ENCODE data around the gene FLVCR1. TPM values are rescaled to one million over a fixed set of nuclear protein-coding genes. Genes with fewer than 3 reads are reported as not detected.

FLVCR1 gene
- total and polyA plus RNA-seq, 9 of the 15 experiments (the other 6 are each of a cell fraction or from before 2014, with no cell fraction given) = 5.2 to 18.0 (median 12.5) TPM

DNA sequence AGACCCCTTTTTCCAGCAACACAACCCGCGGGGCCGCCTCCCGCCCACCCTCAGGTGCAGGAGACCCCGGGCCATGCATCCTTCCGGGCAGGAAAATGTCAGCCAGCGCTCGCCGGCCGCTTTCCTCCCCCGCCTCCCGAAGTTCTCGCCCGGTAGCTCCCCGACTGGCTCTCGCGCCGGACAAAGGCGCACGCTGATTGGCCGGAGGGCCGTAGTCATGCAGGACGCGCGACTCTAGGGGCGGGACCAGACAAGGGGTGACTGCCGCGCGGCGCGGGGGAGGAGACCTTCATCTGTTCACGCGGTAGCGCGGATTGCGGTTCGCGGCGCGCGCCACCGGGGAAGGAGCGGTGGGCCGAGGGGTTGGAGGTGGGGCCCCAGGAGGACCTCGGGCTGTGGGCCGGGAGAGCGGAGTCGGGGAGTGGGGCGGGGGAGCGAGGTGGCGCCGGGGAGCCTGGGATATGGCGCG is at the start of gene FLVCR1 (continued):
- TF ChIP-seq ZNF175 (CRISPR knock-in tag; IDR thresholded peaks at IDR 0.05; ENCODE audit: low read depth) (0 out of 2 replicates have a peak, but pooled peaks have one; percentile 56), GABPB1 (CRISPR knock-in tag; IDR thresholded peaks at IDR 0.05) (peak; percentile 73; the same call in 1 of the 2 replicates)
- TF ChIP-seq, protein P1, sequence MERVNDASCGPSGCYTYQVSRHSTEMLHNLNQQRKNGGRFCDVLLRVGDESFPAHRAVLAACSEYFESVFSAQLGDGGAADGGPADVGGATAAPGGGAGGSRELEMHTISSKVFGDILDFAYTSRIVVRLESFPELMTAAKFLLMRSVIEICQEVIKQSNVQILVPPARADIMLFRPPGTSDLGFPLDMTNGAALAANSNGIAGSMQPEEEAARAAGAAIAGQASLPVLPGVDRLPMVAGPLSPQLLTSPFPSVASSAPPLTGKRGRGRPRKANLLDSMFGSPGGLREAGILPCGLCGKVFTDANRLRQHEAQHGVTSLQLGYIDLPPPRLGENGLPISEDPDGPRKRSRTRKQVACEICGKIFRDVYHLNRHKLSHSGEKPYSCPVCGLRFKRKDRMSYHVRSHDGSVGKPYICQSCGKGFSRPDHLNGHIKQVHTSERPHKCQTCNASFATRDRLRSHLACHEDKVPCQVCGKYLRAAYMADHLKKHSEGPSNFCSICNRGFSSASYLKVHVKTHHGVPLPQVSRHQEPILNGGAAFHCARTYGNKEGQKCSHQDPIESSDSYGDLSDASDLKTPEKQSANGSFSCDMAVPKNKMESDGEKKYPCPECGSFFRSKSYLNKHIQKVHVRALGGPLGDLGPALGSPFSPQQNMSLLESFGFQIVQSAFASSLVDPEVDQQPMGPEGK (CRISPR knock-in tag; IDR thresholded peaks at IDR 0.05; ENCODE audit: borderline replicate concordance) = no peak
- TF ChIP-seq, protein P2, sequence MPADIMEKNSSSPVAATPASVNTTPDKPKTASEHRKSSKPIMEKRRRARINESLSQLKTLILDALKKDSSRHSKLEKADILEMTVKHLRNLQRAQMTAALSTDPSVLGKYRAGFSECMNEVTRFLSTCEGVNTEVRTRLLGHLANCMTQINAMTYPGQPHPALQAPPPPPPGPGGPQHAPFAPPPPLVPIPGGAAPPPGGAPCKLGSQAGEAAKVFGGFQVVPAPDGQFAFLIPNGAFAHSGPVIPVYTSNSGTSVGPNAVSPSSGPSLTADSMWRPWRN (IDR thresholded peaks at IDR 0.05; ENCODE audit: low read depth) = peak; percentile 93

DNA sequence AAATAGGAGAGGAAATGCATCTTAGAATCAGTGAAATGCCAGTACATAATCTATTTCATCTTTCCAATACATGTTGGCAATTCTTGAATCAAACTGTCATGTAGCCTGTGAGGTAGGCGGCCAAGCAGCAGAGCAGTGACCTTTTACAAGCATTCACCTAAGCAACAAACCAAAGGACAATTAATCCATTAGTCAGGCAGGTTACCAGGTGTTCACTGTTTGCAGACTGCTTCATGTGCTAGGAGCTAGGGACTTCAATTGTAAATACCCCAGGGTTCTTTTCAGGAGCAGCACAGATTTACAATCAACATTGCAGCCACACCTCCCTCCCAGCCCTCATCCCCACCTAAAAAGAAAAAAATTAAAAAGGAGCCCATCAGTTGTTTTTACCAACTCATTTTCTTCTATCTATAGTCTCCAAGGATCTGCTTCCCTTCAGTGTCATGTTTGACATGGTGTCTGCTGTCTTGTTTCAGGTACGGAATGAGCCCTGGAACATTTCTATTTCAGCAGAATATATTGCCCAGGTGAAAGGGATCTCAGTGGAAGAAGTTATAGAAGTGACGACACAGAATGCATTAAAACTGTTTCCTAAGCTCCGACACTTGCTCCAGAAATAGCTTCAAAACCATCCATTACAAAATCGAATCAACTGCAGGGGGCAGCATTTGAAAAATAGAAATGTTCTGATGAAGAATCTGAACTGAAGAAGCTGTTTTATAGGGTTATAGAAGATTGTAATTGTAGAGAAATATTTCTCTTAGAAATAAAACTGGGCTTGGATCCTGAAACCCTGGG is 43.3 kb upstream of the FLVCR1 start:
- intact Hi-C loops (cut with micrococcal nuclease) = loop anchor here (2.0 kb wide), 2 partner anchors 100 to 180 kb away; no protein-coding TSS in a partner anchor
- ATAC-seq (no peak), FAIRE-seq (no peak), DNase-seq (ENCODE audit: extremely low read depth in 1 of 4, low spot score in 3 of 4) (peak in 1 of 4 experiments; percentile 28)
- Histone ChIP-seq H3K4me3 (no peak overlapping the region), H3K36me3 (ENCODE audit: control insufficient read depth, insufficient read depth, low read length) (no peaks in the 10 kb centered on the region), H3K27me3 (ENCODE audit: control insufficient read depth in 2 of 2, insufficient read depth in 2 of 2, low read length in 2 of 2) (no peaks in the 10 kb centered on the region), H4K20me1 (replicated peaks; ENCODE audit: control insufficient read depth, insufficient read depth, low read length) (no peaks in the 10 kb centered on the region), H3K79me2 (ENCODE audit: control insufficient read depth, insufficient read depth, low read length) (no peaks in the 10 kb centered on the region), H3K4me2 (ENCODE audit: insufficient read depth, low read length) (no peak overlapping the region), H3K9ac (ENCODE audit: insufficient read depth in 1 of 2, low read depth in 2 of 2, low read length in 2 of 2) (no peak overlapping the region), H3K9me1 (ENCODE audit: control insufficient read depth, insufficient read depth, low read length) (no peaks in the 10 kb centered on the region), H3K9me3 (replicated peaks; ENCODE audit: control insufficient read depth, insufficient read depth, low read depth, low read length) (no peaks in the 10 kb centered on the region), H3K27ac (ENCODE audit: extremely low read depth, low read depth, low read length) (no peak overlapping the region), H3K4me1 (replicated peaks in 1 of 2; ENCODE audit: control insufficient read depth in 2 of 2, insufficient read depth in 2 of 2, low read length in 2 of 2) (no peaks in the 10 kb centered on the region), H2AFZ (ENCODE audit: low read depth, low read length) (no peak overlapping the region)
- POLR2A ChIA-PET = interaction anchor here (0.8 to 1.1 kb wide), 3 partner anchors 9 to 65 kb away, joined by 3 to 7 read pairs (median 3); no protein-coding TSS in a partner anchor
- BruUV-seq (replicated peaks) = no TSS peak
- CTCF ChIA-PET (ENCODE audit: low intra/inter-chr PET ratio) = interaction anchor here (1.4 to 1.7 kb wide), 3 partner anchors 100 to 181 kb away, joined by 4 to 15 read pairs (median 9); no protein-coding TSS in a partner anchor
- in situ Hi-C loops (cut with MboI) = no loop called here
- 57% methylated on average over 5 of the region's 5 CpGs for WGBS (ENCODE audit: insufficient coverage, low coverage, missing lambda C conversion rate)
- no peak for TF ChIP-seq MEIS2 (IDR thresholded peaks at IDR 0.05; ENCODE audit: partially characterized antibody)
- no peak for TF ChIP-seq MYNN (IDR thresholded peaks at IDR 0.05)
- TF ChIP-seq MYNN (CRISPR knock-in tag; IDR thresholded peaks at IDR 0.05) = no peak
